Mucosa of descending colon (tissue), 3 donors: ENCODE data around the gene SHC2. TPM values are rescaled to one million over a fixed set of nuclear protein-coding genes. Genes with fewer than 3 reads are reported as not detected.
"Not testable (repeated sequence)": the region's sequence is repeated elsewhere in the genome, so short reads cannot be mapped to it uniquely, and the experiment has no call there.

Source experiments
- ATAC-seq: fragments of 200-7000 bp; cut with Tn5 transposase; one replicate; pipeline ENCODE4 v1.9.1; 2020; ENCODE audit warnings: mild to moderate bottlenecking, moderate library complexity
- DNase-seq, 3 donors: peaks; one replicate each; pipeline ENCODE4 v3.0.0-alpha.2; 2020
- H3K36me3 ChIP-seq: fragments of 200-600 bp; one replicate; pipeline ENCODE4 v1.8.0; 2021; ENCODE audit warnings: low read depth, mild to moderate bottlenecking
- H3K4me1 ChIP-seq: fragments of 200-600 bp; one replicate; pipeline ENCODE4 v1.8.0; 2021; ENCODE audit warnings: low read depth, mild to moderate bottlenecking
- H3K4me3 ChIP-seq: fragments of 200-600 bp; one replicate; pipeline ENCODE4 v1.8.0; 2021; ENCODE audit warnings: mild to moderate bottlenecking
- H3K9me3 ChIP-seq: fragments of 200-600 bp; one replicate; pipeline ENCODE4 v1.8.0; 2021; ENCODE audit warnings: mild to moderate bottlenecking
- CTCF ChIP-seq: fragments of 200-600 bp; IDR thresholded peaks from one replicate; pipeline ENCODE4 v1.8.0; 2022; ENCODE audit warnings: antibody characterized with exemption, mild to moderate bottlenecking
- intact Hi-C, 2 donors: fragments of 100-400 bp; cut with DNase I in 1 of 2; cut with micrococcal nuclease in 1 of 2; formaldehyde crosslinking; loops; one replicate each; pipeline versions ENCODE4 v1.11.0 to v1.11.1; 2022; cut with DNase I, micrococcal nuclease
- total RNA-seq, 3 donors: library from RNA; stranded (reverse); fragmentation: NEBNext Ultra II Directional in 2 of 3; extraction: Animal tissue kit (Norgen Biotek cat#: 25700) in 2 of 3; gene quantifications; one replicate each; pipeline versions ENCODE4 v1.2.1 to v1.2.4, GENCODE V29; 2021 to 2023
- donor health status: DM: no; HTN: no; CAD: no; lungs with moderate emphysema.
- donor health status: DM: no; HTN: no; CAD: no.
- donor health status: DM: no; HTN: yes; CAD: no.

SHC2 gene
- total RNA-seq, 3 donors from 2014 or later, result 5.3 to 39.3 (median 6.0) TPM

- intact Hi-C loops, result no loop called here
- ATAC-seq (no peak), DNase-seq (peak in 1 of 3 donors; percentile 37)
- TF ChIP-seq CTCF, result no peak
- H3K4me3 ChIP-seq, result no peak overlapping the region
- no peaks in the 10 kb centered on the region for H3K36me3 ChIP-seq
- peaks cover 1% of the 10 kb centered on the region for H3K9me3 ChIP-seq
- H3K4me1 ChIP-seq, result no peaks in the 10 kb centered on the region
Measured at GRCh38 chr19:397321-397720, 63.5 kb downstream of the SHC2 start.

GRCh38 chr19:395467-395866, 65.4 kb downstream of the SHC2 start:
- intact Hi-C loops, result no loop called here
- Histone ChIP-seq H3K9me3 (peaks cover 1% of the 10 kb centered on the region), H3K4me1 (no peaks in the 10 kb centered on the region), H3K4me3 (no peak overlapping the region), H3K36me3 (no peaks in the 10 kb centered on the region)
- ATAC-seq (no peak), DNase-seq (no peak)
- no peak for TF ChIP-seq CTCF

GRCh38 chr19:394857-395256, 66.0 kb downstream of the SHC2 start:
- H3K4me3 ChIP-seq, DNase-seq, ATAC-seq, H3K36me3 ChIP-seq, H3K4me1 ChIP-seq, intact Hi-C loops, H3K9me3 ChIP-seq: not testable (repeated sequence)

- DNase-seq, intact Hi-C loops, H3K4me1 ChIP-seq, H3K4me3 ChIP-seq, H3K36me3 ChIP-seq, H3K9me3 ChIP-seq, ATAC-seq: not testable (repeated sequence)
Measured at GRCh38 chr19:393560-393959, 67.3 kb downstream of the SHC2 start.

- Histone ChIP-seq H3K36me3 (no peaks in the 10 kb centered on the region), H3K4me3 (no peak overlapping the region), H3K9me3 (peaks cover 1% of the 10 kb centered on the region), H3K4me1 (no peaks in the 10 kb centered on the region)
- ATAC-seq (no peak), DNase-seq (peak in 1 of 3 donors; percentile 16)
- TF ChIP-seq CTCF, result no peak
- intact Hi-C loops, result no loop called here
Measured at GRCh38 chr19:392375-392970, 68.4 kb downstream of the SHC2 start.

- intact Hi-C loops, result no loop called here
Measured at GRCh38 chr19:391726-392374, 69.0 kb downstream of the SHC2 start.

More at GRCh38 chr19:391726-392374, 69.0 kb downstream of the SHC2 start:
- no peak overlapping the region for H3K4me3 ChIP-seq
- peak in 1 of 3 donors; percentile 20 for DNase-seq
- H3K4me1 ChIP-seq, result no peaks in the 10 kb centered on the region
- TF ChIP-seq CTCF, result no peak
- no peaks in the 10 kb centered on the region for H3K36me3 ChIP-seq
- ATAC-seq, result no peak
- H3K9me3 ChIP-seq, result peaks cover 1% of the 10 kb centered on the region
